UCSD-AML1 (cell line): ENCODE results near the gene UBE2D3.
"Not testable (repeated sequence)": the region's sequence is repeated elsewhere in the genome, so short reads cannot be mapped to it uniquely, and the experiment has no call there.

ENCODE experiments used
- DNase-seq: peaks from one replicate; lab custom pipeline; 2025; ENCODE audit not compliant: unreplicated experiment; lab: John Stamatoyannopoulos, UW

Gene UBE2D3

GRCh38 chr4:102832105-102832504, 4.8 kb upstream of the UBE2D3 start:
- no peak for DNase-seq

GRCh38 chr4:102829803-102830202, 2.5 kb upstream of the UBE2D3 start:
- no peak for DNase-seq

DNA sequence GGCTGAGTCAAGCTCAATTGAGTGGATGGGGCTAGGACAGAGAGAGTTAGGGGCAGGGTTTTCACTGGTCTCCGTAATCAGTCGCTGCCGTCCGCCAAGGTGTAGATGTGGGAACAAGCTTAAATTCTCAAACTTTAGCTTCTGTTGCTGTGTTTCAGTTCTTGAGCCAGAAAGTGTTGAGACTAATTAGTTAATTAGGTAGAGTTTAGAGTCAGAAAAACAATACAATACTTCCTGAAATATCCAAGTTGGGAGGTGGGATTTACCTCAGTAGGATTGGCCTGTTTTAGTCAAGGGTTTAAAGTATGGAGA, 1.1 kb upstream of the UBE2D3 start:
- DNase-seq: no peak

DNA sequence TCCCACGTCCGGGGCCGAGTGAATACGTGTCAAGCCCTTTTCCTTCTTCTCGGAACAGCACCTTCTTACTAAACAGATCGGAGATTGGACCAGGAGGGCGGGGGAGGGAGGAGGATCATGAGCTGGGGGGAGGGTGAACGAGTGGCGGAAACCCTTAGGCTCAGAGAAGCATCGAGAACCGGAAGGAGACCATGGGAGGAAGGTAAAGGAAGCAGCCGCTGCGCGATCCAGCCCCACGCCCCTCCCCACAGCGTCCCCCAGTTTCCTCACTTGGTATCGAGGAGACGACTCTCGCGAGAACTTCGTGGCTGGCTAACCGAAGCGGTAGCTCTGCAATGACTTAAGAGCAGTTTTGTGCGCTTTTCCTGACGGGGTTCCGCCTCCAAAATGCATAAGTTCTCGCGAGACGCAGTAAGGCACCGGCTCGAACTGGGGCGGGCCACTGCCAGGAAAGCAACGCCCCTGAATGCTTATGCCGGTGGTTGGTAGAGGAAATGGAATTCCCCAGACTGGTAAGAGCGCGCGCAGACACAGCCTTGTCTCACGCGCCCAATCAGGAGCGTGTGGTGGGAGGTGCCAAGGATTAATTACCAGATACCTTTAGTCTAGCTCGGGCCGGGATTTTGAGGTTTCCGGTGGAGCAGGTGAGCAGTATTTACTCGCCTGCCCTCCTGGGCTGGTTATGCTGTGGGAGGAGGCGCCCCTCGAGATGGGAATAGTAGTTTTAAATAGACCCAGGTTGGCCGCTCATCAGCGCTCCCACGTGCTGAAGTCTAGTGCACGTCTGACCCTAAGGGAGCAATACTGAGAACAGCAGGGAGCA, 534 bp upstream of the UBE2D3 start:
- peak; percentile 99 for DNase-seq

DNA sequence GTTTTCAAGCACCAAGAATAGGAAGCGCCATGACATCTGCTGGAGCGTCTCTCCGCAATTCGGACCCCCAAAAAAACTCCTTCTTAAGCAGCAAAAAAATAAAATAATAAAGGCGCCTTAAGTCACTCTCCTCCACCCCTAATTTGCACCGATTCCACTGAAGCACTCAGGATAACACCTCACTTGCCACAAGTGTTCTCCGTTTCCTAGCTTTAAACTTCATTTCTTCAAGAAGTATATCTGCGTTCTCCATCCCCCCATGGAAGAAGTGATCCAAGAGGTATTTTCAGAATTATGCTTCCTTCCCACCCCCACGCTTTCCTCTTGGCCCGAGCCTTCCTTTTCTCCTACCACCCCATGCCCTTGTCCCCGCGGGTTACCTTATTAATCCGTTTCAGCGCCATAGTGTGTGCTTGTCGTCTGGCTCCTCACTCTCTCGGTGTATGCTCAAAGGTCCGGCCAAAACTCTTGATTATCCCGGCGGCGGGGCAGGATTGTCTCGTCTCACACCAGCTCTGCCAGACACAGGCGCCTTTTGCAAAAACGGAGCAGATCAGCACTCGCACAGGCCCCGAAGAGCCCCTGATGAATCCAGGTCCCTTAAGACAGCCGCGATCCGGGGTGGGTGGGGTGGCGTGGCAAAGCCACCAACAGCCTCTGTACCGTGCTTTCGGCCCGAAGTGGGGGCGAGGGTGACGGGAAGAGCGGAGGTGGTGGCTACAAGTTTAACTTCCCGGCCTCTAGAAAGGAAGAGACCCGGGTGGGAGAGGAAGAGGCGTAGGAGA, 1.1 kb downstream of the UBE2D3 start:
- no peak for DNase-seq

GRCh38 chr4:102825261-102826091, 1.9 kb downstream of the UBE2D3 start:
- DNase-seq: peak; percentile 27

- DNase-seq: no peak
These were observed 3.0 kb downstream of the UBE2D3 start for GRCh38 chr4:102824398-102824797.

- no peak for DNase-seq
These were observed 3.5 kb downstream of the UBE2D3 start for GRCh38 chr4:102823897-102824296.

GRCh38 chr4:102823464-102823863, 3.9 kb downstream of the UBE2D3 start:
- DNase-seq: no peak

DNA sequence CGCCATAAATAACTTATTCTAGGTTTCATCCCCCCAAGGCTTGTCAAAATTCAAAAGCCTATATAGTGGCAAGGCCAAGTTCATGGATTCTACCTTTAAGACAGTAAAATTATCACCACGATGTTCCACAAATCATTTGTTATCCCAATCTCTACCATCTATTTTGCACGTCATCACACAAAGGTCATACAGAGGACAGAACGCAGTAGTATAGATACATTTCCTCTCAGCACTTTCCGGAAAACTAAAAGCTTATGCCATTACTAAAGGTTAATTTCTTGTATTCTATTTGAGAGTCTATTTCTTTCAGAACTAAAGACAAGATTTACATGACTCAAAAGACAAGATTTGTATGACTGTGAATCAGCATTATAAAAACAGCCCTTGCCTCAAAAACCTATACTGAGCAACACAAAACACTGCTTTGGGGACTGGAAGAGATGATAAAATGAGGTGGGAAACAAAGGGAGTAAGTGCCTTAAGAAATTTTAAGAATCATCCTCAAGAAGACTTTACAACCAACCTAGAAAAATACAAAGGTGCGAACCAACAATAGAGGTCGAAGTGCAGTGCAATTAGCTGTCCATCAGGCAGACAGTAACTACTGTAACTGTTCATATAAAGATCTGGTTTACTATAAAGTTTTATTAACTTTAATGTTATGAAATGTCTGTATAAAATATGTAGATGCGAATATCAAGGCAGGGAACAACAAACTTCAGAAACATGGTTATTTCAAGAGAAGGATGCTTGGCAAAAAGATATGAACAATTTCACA, 7.6 kb downstream of the UBE2D3 start:
- DNase-seq: no peak

- not testable (repeated sequence) for DNase-seq
These were observed 8.3 kb downstream of the UBE2D3 start for GRCh38 chr4:102819100-102819499.

DNA sequence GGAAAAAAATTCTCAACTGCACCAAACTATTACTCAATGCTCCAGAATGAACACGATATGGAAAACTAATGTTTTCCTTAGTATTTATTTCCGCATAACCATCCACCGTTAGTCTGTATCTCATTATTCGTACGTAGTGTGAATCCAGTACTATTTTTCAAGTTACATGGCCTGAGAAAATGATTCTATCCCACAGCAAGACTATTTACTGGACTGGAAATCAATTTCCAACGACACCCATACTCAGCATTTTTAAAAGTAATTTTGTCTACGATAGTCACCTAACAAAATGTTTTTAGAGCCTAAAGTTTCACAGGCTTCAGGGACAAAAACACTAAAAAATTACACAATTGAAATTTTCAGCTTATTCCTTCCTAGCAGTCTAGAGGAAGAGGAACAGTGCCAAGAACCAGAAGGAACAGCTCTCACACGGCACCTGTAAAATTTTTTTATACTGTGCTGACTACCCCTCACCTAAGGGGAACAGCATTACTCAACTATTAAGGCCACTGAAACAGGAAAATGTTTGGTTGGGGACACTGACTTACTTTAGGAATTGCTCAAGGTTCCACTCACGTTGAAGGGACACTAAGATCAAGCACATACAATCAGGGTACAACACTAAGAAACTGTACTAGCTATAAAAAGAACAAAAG, 9.6 kb downstream of the UBE2D3 start:
- no peak for DNase-seq

GRCh38 chr4:102817021-102817605, 10.2 kb downstream of the UBE2D3 start:
- DNase-seq: no peak

- DNase-seq: no peak
These were observed 11.4 kb downstream of the UBE2D3 start for GRCh38 chr4:102815981-102816380.

DNA sequence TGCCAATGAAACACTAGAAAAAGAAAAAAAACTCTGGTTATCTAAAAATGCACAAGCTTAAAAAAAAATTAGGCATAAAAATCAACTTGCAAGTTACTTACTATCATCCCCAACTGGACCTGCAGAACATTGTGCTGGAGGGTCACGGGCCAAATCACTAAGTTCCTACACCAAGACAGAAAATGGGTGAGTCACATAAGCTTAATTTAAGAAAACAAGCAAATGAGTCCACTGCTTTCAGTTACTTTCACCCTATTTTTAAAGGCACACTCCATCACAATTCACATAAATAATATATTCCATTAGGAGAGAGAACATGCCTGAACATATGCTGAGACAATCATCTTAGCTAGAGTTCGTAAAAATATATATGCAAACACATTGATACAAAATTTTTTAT, 17.7 kb downstream of the UBE2D3 start:
- no peak for DNase-seq

- no peak for DNase-seq
These were observed 18.2 kb downstream of the UBE2D3 start for GRCh38 chr4:102809190-102809589.

DNA sequence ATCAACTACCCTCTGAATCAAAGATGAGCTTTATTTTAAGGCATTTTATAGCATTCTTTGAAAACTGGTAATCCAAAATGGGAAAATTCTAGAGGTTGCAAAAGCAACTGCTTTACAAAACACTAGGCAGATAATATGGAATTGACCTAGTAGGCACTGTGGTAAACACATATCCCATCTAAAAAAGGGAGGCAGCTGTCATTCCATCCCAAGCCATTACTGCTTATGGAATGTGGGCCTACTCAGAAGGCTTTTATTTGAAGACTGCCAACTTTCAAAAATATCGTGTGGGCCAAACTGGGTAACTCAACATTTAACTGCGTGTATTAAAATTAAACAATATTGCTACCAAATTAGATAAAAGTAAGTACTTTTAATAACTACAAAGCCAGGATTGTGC, 19.3 kb downstream of the UBE2D3 start:
- no peak for DNase-seq

DNA sequence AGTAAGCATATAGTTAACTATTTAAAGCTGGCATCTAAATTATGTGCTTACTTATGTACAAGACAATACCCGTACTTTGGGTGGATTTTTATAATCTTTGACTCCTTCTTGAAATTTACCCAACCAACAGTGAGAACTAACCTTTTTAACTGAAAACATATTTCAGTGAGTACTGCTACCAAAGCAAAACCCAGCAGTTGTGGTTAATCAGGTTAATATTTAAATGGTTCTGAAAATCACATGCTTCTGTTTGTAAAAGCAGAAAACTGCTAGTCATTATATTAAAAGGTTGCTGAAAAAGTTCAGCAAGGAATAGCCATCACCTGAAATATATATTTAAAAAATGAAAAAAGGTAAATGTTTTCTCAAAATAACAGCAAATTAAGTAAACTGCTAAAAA, 20.0 kb downstream of the UBE2D3 start:
- DNase-seq: no peak

DNA sequence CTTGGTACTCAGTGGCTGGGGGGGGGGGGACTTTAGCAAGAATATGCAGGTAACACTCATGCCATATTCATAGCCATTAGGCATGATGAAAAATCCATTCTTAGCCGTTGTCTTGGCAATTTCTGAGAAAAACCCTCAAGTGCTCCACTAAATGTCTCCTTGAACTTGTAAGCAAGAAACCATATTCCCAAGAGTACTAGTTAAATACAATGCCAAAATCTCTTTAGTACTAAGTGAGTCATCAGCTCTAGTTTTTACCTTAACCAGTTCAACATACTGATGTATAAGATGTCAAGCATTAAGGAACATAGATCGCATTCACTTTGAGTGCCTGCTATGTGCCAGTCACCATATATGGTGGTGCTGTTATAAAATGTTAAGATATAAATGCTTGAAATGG, 27.5 kb downstream of the UBE2D3 start:
- DNase-seq: no peak

- no peak for DNase-seq
These were observed 32.4 kb downstream of the UBE2D3 start for GRCh38 chr4:102794999-102795398.
